Rectal smooth muscle tissue (tissue), 1 donor: ENCODE data around the gene NUP133.
A peak's percentile ranks its signal among the peaks of the same experiment; 100 is the strongest.
"Not testable (repeated sequence)": the region's sequence is repeated elsewhere in the genome, so short reads cannot be mapped to it uniquely, and the experiment has no call there.

ENCODE experiments used
- H3K27ac ChIP-seq: one replicate; pipeline ENCODE4 v1.7.0; 2013; ENCODE audit warnings: low read depth, low read length, inconsistent platforms
- H3K27me3 ChIP-seq: one replicate; pipeline ENCODE4 v1.7.0; 2013; ENCODE audit warnings: low read length; ENCODE audit not compliant: control insufficient read depth, insufficient read depth
- H3K36me3 ChIP-seq: one replicate; pipeline ENCODE4 v1.7.0; 2013; ENCODE audit warnings: low read length; ENCODE audit not compliant: control insufficient read depth, insufficient read depth
- H3K4me1 ChIP-seq: one replicate; pipeline ENCODE4 v1.7.0; 2013; ENCODE audit warnings: low read length; ENCODE audit not compliant: control insufficient read depth, insufficient read depth
- H3K4me3 ChIP-seq: one replicate; pipeline ENCODE4 v1.7.0; 2013; ENCODE audit warnings: low read length
- H3K9ac ChIP-seq: one replicate; pipeline ENCODE4 v1.7.0; 2013; ENCODE audit warnings: low read length

Gene NUP133

GRCh38 chr1:229536982-229537381, 28.8 kb upstream of the NUP133 start:
- Histone ChIP-seq H3K4me1 (no peaks in the 10 kb centered on the region), H3K36me3 (peaks cover 17% of the 10 kb centered on the region), H3K27ac (no peak overlapping the region), H3K4me3 (no peak overlapping the region), H3K27me3 (no peaks in the 10 kb centered on the region), H3K9ac (no peak overlapping the region)

GRCh38 chr1:229535230-229535629, 27.1 kb upstream of the NUP133 start:
- no peak overlapping the region for H3K9ac ChIP-seq
- no peaks in the 10 kb centered on the region for H3K27me3 ChIP-seq
- no peaks in the 10 kb centered on the region for H3K4me1 ChIP-seq
- no peak overlapping the region for H3K27ac ChIP-seq
- no peak overlapping the region for H3K4me3 ChIP-seq
- peaks cover 24% of the 10 kb centered on the region for H3K36me3 ChIP-seq

- H3K27ac ChIP-seq = no peak overlapping the region
- H3K4me3 ChIP-seq = no peak overlapping the region
- no peaks in the 10 kb centered on the region for H3K4me1 ChIP-seq
- no peaks in the 10 kb centered on the region for H3K27me3 ChIP-seq
- H3K36me3 ChIP-seq = peaks cover 21% of the 10 kb centered on the region
- no peak overlapping the region for H3K9ac ChIP-seq
Measured at GRCh38 chr1:229531326-229531725, 23.2 kb upstream of the NUP133 start.

GRCh38 chr1:229529639-229530038, 21.5 kb upstream of the NUP133 start:
- Histone ChIP-seq H3K27me3 (no peaks in the 10 kb centered on the region), H3K36me3 (peaks cover 21% of the 10 kb centered on the region), H3K4me1 (no peaks in the 10 kb centered on the region), H3K4me3 (no peak overlapping the region), H3K27ac (no peak overlapping the region), H3K9ac (no peak overlapping the region)

GRCh38 chr1:229526695-229527094, 18.6 kb upstream of the NUP133 start:
- H3K4me1 ChIP-seq = peaks cover 6% of the 10 kb centered on the region
- H3K9ac ChIP-seq = no peak overlapping the region
- H3K27me3 ChIP-seq = no peaks in the 10 kb centered on the region
- H3K27ac ChIP-seq = no peak overlapping the region
- H3K4me3 ChIP-seq = no peak overlapping the region
- H3K36me3 ChIP-seq = peaks cover 26% of the 10 kb centered on the region

GRCh38 chr1:229523052-229523451, 14.9 kb upstream of the NUP133 start:
- no peak overlapping the region for H3K9ac ChIP-seq
- no peaks in the 10 kb centered on the region for H3K27me3 ChIP-seq
- peaks cover 12% of the 10 kb centered on the region for H3K36me3 ChIP-seq
- peaks cover 6% of the 10 kb centered on the region for H3K4me1 ChIP-seq
- no peak overlapping the region for H3K4me3 ChIP-seq
- H3K27ac ChIP-seq = peak overlapping the region; percentile 52

GRCh38 chr1:229514578-229515275, 6.6 kb upstream of the NUP133 start:
- no peaks in the 10 kb centered on the region for H3K27me3 ChIP-seq
- no peaks in the 10 kb centered on the region for H3K36me3 ChIP-seq
- H3K27ac ChIP-seq = no peak overlapping the region
- H3K4me1 ChIP-seq = no peaks in the 10 kb centered on the region
- no peak overlapping the region for H3K4me3 ChIP-seq
- no peak overlapping the region for H3K9ac ChIP-seq

GRCh38 chr1:229511625-229512024, 3.5 kb upstream of the NUP133 start:
- H3K9ac ChIP-seq, H3K4me1 ChIP-seq, H3K27me3 ChIP-seq, H3K27ac ChIP-seq, H3K4me3 ChIP-seq, H3K36me3 ChIP-seq: not testable (repeated sequence)

GRCh38 chr1:229511201-229511600, 3.1 kb upstream of the NUP133 start:
- H3K27me3 ChIP-seq, H3K9ac ChIP-seq, H3K27ac ChIP-seq, H3K4me3 ChIP-seq, H3K36me3 ChIP-seq, H3K4me1 ChIP-seq: not testable (repeated sequence)

- Histone ChIP-seq H3K27ac (no peak overlapping the region), H3K4me1 (peaks cover 9% of the 10 kb centered on the region), H3K36me3 (no peaks in the 10 kb centered on the region), H3K4me3 (no peak overlapping the region), H3K27me3 (no peaks in the 10 kb centered on the region), H3K9ac (no peak overlapping the region)
Measured at GRCh38 chr1:229509576-229509975, 1.4 kb upstream of the NUP133 start.

GRCh38 chr1:229508823-229509337, 739 bp upstream of the NUP133 start:
- H3K4me1 ChIP-seq = peaks cover 9% of the 10 kb centered on the region
- H3K27me3 ChIP-seq = no peaks in the 10 kb centered on the region
- H3K4me3 ChIP-seq = peak overlapping the region; percentile 94
- H3K9ac ChIP-seq = peak overlapping the region; percentile 82
- H3K36me3 ChIP-seq = no peaks in the 10 kb centered on the region
- peak overlapping the region; percentile 98 for H3K27ac ChIP-seq

GRCh38 chr1:229507502-229507901, 639 bp downstream of the NUP133 start:
- H3K36me3 ChIP-seq = no peaks in the 10 kb centered on the region
- H3K27ac ChIP-seq = peak overlapping the region; percentile 98
- peak overlapping the region; percentile 70 for H3K9ac ChIP-seq
- H3K4me1 ChIP-seq = peaks cover 9% of the 10 kb centered on the region
- peak overlapping the region; percentile 94 for H3K4me3 ChIP-seq
- no peaks in the 10 kb centered on the region for H3K27me3 ChIP-seq

- Histone ChIP-seq H3K4me3 (no peak overlapping the region), H3K9ac (no peak overlapping the region), H3K36me3 (no peaks in the 10 kb centered on the region), H3K27ac (no peak overlapping the region), H3K27me3 (no peaks in the 10 kb centered on the region), H3K4me1 (peaks cover 9% of the 10 kb centered on the region)
Measured at GRCh38 chr1:229506633-229507032, 1.5 kb downstream of the NUP133 start.
